ENCODE measurements around the gene CCDC90B. TPM values are rescaled to one million over a fixed set of nuclear protein-coding genes. Genes with fewer than 3 reads are reported as not detected.

Gene CCDC90B
- total and polyA plus RNA-seq, 2 donors (not counting 1 experiment from before 2014, with no cell fraction given), result 20.5 to 35.2 TPM

- H2AFZ ChIP-seq (ENCODE audit: insufficient read depth, low read depth, low read length, poor library complexity, severe bottlenecking), result no peak overlapping the region
- H3K27ac ChIP-seq (ENCODE audit: low read length in 2 of 2), result no peak overlapping the region
- no peak overlapping the region for H3K9ac ChIP-seq (ENCODE audit: low read length)
- H4K20me1 ChIP-seq (ENCODE audit: control insufficient read depth, insufficient read depth, low read length, poor library complexity, severe bottlenecking), result no peaks in the 10 kb centered on the region
- H3K4me1 ChIP-seq (ENCODE audit: control insufficient read depth in 2 of 2, insufficient read depth in 2 of 2, low read length in 2 of 2), result peaks cover 4 to 6% of the 10 kb centered on the region in 2 donors
- Mint-ChIP-seq H3K27ac (no peak overlapping the region), H3K4me3 (no peak overlapping the region), H3K4me1 (peaks cover 14% of the 10 kb centered on the region), H3K9me3 (ENCODE audit: insufficient read depth) (no peaks in the 10 kb centered on the region), H3K27me3 (no peaks in the 10 kb centered on the region)
- WGBS (ENCODE audit: insufficient coverage), result 100% methylated on average over 1 of the region's 2 CpGs
- H3K4me2 ChIP-seq (replicated peaks; ENCODE audit: low read depth, low read length, poor library complexity, severe bottlenecking), result no peak overlapping the region
- POLR2A ChIA-PET, result no interaction called here
- no peaks in the 10 kb centered on the region for H3K79me2 ChIP-seq (ENCODE audit: control insufficient read depth, insufficient read depth, low read length)
- no peaks in the 10 kb centered on the region for H3K9me3 ChIP-seq (ENCODE audit: control extremely low read depth in 1 of 3, control insufficient read depth in 2 of 3, insufficient read depth in 1 of 3, low read length in 2 of 3)
- no peak overlapping the region for H3K4me3 ChIP-seq (ENCODE audit: control extremely low read depth in 1 of 5, extremely low read depth in 1 of 5, insufficient read depth in 1 of 5, low read depth in 2 of 5, low read length in 4 of 5)
- intact Hi-C loops (cut with micrococcal nuclease), result loop anchor here (5.0 to 10.0 kb wide), 2 partner anchors 57 to 535 kb away; partner anchors contain the start of gene ANKRD42
- CTCF ChIA-PET, result interaction anchor here (1.2 to 1.4 kb wide), 2 partner anchors 10 to 385 kb away, joined by 3 to 16 read pairs; no protein-coding TSS in a partner anchor
- ATAC-seq (ENCODE audit: low read depth), result no peak
- peaks cover 0 to 6% of the 10 kb centered on the region in 2 experiments for H3K36me3 ChIP-seq (replicated peaks in 1 of 2; ENCODE audit: control extremely low read depth in 1 of 2, control insufficient read depth in 1 of 2, extremely low read depth in 1 of 2, insufficient read depth in 2 of 2, low read length in 1 of 2)
- TF ChIP-seq EZH2 (IDR thresholded peaks at IDR 0.05; ENCODE audit: borderline replicate concordance, insufficient read depth, low read depth, low read length, poor library complexity, severe bottlenecking), result no peak
- TF ChIP-seq CTCF (IDR thresholded peaks at IDR 0.05), result no peak
- DNase-seq, result no peak
- no peaks in the 10 kb centered on the region for H3K27me3 ChIP-seq (replicated peaks in 1 of 4; ENCODE audit: control extremely low read depth in 1 of 4, control insufficient read depth in 3 of 4, insufficient read depth in 4 of 4, low read length in 3 of 4)
Measured at GRCh38 chr11:83252266-83252665, 33.9 kb downstream of the CCDC90B start.

- peak; percentile 63 for ATAC-seq (ENCODE audit: low read depth)
- POLR2A ChIA-PET, result no interaction called here
- Mint-ChIP-seq H3K9me3 (ENCODE audit: insufficient read depth) (no peaks in the 10 kb centered on the region), H3K27ac (no peak overlapping the region), H3K27me3 (no peaks in the 10 kb centered on the region), H3K4me1 (peaks cover 14% of the 10 kb centered on the region), H3K4me3 (no peak overlapping the region)
- peaks cover 4 to 6% of the 10 kb centered on the region in 2 donors for H3K4me1 ChIP-seq (ENCODE audit: control insufficient read depth in 2 of 2, insufficient read depth in 2 of 2, low read length in 2 of 2)
- no peaks in the 10 kb centered on the region for H3K9me3 ChIP-seq (ENCODE audit: control extremely low read depth in 1 of 3, control insufficient read depth in 2 of 3, insufficient read depth in 1 of 3, low read length in 2 of 3)
- no peaks in the 10 kb centered on the region for H4K20me1 ChIP-seq (ENCODE audit: control insufficient read depth, insufficient read depth, low read length, poor library complexity, severe bottlenecking)
- WGBS (ENCODE audit: insufficient coverage), result no CpG with 5 or more reads among the region's 4 CpGs
- CTCF ChIA-PET, result interaction anchor here (0.6 to 7.1 kb wide), 58 partner anchors 8 to 570 kb away, joined by 3 to 151 read pairs (median 4); partner anchors contain the start of genes CCDC90B, DDIAS, PRCP and RAB30
- intact Hi-C loops (cut with micrococcal nuclease), result loop anchor here (1.0 to 10.0 kb wide), 4 partner anchors 55 to 533 kb away; partner anchors contain the start of gene ANKRD42
- no peak overlapping the region for H3K27ac ChIP-seq (ENCODE audit: low read length in 2 of 2)
- TF ChIP-seq CTCF (IDR thresholded peaks at IDR 0.05), result peak; percentile 83
- no peak for TF ChIP-seq EZH2 (IDR thresholded peaks at IDR 0.05; ENCODE audit: borderline replicate concordance, insufficient read depth, low read depth, low read length, poor library complexity, severe bottlenecking)
- DNase-seq, result peak; percentile 62
- H2AFZ ChIP-seq (ENCODE audit: insufficient read depth, low read depth, low read length, poor library complexity, severe bottlenecking), result no peak overlapping the region
- H3K27me3 ChIP-seq (replicated peaks in 1 of 4; ENCODE audit: control extremely low read depth in 1 of 4, control insufficient read depth in 3 of 4, insufficient read depth in 4 of 4, low read length in 3 of 4), result no peaks in the 10 kb centered on the region
- H3K79me2 ChIP-seq (ENCODE audit: control insufficient read depth, insufficient read depth, low read length), result no peaks in the 10 kb centered on the region
- H3K36me3 ChIP-seq (replicated peaks in 1 of 2; ENCODE audit: control extremely low read depth in 1 of 2, control insufficient read depth in 1 of 2, extremely low read depth in 1 of 2, insufficient read depth in 2 of 2, low read length in 1 of 2), result no peaks in the 10 kb centered on the region
- H3K4me3 ChIP-seq (ENCODE audit: control extremely low read depth in 1 of 5, extremely low read depth in 1 of 5, insufficient read depth in 1 of 5, low read depth in 2 of 5, low read length in 4 of 5), result no peak overlapping the region
- H3K9ac ChIP-seq (ENCODE audit: low read length), result no peak overlapping the region
- no peak overlapping the region for H3K4me2 ChIP-seq (replicated peaks; ENCODE audit: low read depth, low read length, poor library complexity, severe bottlenecking)
Measured at GRCh38 chr11:83249972-83250593, 36.1 kb downstream of the CCDC90B start.
